GM03348 (cell line): ENCODE data around the gene PARP12.
A peak's percentile ranks its signal among the peaks of the same experiment; 100 is the strongest.

Experiments used
- DNase-seq: peaks from one replicate; pipeline ENCODE4 v3.0.0; 2012; ENCODE audit warnings: low spot score

Gene PARP12

GRCh38 chr7:140035400-140036223 lies 27.1 kb downstream of the PARP12 start:
- peak; percentile 70 for DNase-seq

DNA sequence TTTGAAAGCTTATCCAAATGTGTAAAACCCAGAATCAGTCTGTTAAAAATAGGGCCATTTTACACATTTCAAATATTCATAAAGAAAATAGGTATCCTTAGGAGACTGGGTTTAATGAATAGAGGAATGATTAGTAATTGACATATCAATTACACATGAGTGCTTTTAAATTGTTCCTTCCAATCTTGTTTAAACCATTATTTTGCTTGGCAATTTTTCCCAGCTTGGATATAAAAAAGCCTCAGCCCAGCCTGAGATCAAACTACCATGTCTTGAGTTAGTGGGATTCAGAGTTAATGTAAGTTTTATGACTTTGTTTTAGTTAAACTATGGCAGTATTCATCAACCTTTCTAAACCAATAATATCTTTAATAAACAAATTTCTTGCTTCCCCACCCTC lies 28.3 kb downstream of the PARP12 start:
- no peak for DNase-seq

DNA sequence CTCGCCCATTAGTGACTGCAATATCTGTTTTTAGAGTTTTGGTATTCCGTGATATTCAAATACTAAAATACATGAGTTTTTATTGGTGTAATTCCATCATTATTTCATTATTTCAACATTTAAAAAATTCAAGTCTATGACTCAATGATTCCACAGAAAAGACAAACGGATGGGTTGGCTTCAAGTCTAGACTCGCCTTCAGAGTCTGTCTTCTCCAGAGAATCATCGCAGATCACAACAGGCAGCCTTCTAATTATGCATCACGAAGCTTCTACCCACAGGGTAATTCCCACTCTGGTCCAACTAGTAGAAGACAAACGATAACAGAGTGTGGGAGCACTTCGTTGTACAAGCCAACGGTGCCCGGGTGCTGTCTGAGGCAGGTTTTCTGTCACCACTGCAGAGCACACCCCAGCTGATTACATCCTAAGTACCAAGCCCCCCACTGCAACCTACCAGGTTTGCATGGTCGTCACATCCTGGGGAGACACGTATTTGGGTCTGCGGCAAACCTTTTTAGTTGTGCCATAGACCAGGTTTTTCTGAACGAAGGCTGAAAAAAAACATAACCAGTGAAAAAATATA lies 28.9 kb downstream of the PARP12 start:
- no peak for DNase-seq

GRCh38 chr7:140033036-140033435 lies 29.7 kb downstream of the PARP12 start:
- no peak for DNase-seq

GRCh38 chr7:140031364-140031763 lies 31.4 kb downstream of the PARP12 start:
- DNase-seq = no peak

DNA sequence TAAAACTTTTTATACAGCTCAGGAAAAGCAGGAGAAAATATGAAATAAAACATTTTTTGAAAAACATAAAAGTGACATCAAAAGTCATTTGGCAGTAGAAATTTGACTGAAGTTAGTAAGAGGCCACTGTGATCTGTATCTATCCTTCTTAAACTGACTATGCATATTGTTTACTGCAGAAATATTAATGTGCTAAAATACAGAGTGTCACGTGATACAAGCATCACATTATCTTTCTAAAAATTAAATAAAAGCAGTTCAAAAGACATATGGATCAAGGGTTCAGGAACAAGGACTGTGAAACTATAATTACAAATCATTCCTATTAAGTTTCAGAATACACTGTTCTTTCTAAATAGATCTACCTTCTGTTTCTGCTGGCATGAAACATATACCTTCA lies 33.7 kb downstream of the PARP12 start:
- DNase-seq = no peak

GRCh38 chr7:140028311-140028710 lies 34.4 kb downstream of the PARP12 start:
- DNase-seq = no peak

DNA sequence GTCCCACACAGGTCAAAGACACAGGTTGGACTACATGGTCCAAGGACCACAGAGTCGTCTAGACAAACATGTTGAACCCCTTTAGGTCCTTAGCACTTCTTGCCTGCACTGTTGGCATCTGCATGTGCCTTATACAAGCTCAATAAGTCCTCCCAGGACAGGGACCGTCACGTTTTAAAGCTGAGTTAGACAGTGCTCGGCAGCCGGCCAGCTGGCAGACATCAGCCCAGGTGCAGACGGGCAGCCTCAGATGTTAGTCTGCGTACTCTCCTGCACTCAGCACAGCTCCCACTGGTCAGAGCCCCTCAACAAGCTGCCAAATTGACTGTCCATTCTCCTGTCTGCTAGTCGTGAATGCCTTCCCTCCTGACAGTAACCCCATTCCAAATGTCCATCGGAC lies 34.9 kb downstream of the PARP12 start:
- no peak for DNase-seq

- no peak for DNase-seq
Observed at GRCh38 chr7:140026935-140027334, 35.8 kb downstream of the PARP12 start.

DNA sequence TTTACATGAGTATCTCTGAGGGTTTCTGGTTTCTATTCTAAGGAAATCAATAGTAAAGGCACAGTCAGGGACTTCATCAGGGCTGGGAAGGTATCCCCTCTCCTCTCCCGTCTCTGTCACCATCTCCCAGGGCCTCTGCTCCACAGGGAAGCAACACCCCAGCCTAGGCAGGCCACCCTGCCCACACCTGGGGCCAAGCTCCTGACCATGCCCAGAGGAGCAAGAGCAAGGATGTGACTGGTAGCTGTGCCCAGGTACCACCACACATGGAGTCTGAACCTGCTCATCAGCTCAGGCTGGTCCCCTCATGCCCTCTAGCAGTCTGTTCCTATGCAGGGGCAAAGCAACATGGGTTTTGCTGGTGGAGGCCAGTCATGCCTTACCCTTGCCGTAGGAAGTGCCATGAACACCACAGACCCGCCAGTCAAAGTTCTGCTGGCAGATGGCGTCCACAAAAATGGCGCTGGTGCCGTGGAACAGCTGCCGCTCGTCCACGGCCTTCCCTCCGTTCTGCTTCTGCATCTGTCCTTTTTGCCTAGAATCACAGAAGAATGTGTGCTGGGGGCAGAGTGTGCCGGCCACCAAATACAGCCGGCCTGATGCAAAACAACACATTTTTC lies 36.8 kb downstream of the PARP12 start:
- DNase-seq = no peak

DNA sequence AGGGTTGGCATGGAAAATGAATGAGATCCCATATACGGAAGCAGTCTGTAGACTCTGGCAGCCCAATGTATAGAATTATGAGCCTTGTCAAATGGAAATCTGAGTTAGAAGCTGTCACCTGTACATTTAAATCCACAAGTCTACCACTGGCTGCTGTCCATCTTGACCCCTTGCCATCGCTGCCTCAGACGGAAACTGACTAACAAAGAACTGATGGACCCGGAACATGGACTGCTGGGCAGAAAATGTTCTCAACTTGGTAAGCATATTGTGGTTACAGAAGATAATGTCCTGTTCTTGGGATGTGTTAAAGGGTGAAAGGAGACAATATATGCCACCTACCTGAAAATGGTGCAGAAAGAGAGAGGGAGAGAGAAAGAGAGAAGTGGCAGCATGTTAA lies 37.5 kb downstream of the PARP12 start:
- no peak for DNase-seq

DNA sequence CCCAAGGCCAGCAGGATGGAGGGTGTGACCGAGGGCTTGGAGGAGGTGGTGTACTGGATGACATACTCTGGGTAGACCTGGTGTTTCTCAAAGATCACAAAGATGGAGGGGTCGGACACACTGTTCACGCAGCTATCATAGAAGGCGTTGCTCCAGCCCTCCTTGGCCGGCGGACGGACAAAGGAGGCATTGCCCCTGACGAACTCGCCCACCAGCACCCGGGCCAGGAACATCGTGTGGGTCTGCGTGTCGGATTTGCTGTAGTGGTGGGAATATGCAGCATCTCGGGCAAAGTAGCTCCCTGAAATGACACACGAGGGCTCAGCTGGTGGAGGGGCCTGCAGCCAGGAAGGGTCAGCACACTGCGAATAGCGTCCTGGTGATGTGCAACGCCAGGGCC lies 38.2 kb downstream of the PARP12 start:
- no peak for DNase-seq

- DNase-seq = no peak
Observed at GRCh38 chr7:140023728-140024127, 39.0 kb downstream of the PARP12 start.

GRCh38 chr7:140022582-140023211 lies 40.1 kb downstream of the PARP12 start:
- DNase-seq = no peak

DNA sequence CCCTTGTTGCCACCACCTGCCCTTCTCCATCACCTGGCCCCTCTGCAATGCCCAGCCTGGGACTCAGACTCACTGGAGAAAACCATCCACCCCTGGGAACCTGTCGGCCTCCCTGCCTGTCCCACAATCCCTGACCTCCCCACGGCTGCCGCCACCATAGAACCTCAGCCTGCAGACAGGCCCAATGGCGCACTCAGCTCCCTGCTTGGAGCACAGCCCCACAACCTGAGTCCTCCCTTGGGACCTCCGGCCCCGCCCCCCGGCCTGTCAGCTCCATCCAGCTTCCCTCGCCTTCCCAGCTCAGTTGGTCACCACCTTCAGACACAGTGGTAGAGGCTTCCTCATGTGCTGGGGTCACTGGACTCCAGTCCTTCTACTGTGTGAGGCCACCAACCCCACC lies 41.1 kb downstream of the PARP12 start:
- DNase-seq = no peak

- DNase-seq = no peak
Observed at GRCh38 chr7:140019606-140020005, 43.1 kb downstream of the PARP12 start.

- DNase-seq = peak; percentile 32
Observed at GRCh38 chr7:140019172-140019571, 43.6 kb downstream of the PARP12 start.

DNA sequence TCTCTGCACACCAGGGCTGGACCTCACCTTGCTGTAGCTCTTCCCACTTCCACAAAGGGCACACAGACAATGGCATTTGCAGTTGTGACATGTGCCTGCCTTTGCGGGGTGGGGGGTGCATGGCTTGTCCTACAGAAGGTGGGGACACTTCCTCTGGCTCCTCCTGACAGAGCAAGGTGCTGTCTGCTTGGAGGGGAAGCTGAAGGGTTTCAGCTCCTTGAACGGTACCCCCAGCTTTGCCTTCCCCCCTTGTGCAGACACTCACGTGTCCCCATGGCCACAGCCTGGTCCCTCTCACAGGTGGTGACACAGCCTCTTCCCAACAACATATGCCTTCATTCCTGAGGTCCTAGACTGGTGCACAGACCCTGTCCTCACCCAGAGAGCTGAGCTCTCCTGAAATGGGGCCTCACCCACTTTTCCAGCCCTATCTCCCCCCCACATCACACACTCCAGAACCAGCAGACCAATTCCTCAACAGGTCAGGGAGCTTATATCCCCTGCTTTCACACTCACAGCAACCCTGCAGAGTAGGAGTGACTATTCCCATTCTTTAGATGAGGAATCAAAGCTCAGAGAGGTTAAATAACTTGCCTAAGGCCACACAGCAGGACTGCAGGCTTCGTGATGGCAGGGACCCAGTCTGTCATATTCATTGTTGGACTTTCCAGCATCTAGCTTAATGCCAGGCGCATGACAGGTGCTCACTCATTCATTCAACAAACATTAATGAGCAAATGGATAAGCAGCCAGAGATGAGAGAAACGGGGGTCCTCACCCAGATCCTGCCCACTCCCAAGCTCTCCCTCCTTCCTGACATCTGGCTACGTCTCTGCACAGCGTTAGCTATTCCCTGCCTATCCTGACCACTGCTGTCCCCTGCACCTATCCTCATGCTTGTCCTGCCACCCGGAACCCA lies 44.4 kb downstream of the PARP12 start:
- no peak for DNase-seq

GRCh38 chr7:140017543-140017942 lies 45.2 kb downstream of the PARP12 start:
- DNase-seq = no peak

- no peak for DNase-seq
Observed at GRCh38 chr7:140017034-140017433, 45.7 kb downstream of the PARP12 start.

DNA sequence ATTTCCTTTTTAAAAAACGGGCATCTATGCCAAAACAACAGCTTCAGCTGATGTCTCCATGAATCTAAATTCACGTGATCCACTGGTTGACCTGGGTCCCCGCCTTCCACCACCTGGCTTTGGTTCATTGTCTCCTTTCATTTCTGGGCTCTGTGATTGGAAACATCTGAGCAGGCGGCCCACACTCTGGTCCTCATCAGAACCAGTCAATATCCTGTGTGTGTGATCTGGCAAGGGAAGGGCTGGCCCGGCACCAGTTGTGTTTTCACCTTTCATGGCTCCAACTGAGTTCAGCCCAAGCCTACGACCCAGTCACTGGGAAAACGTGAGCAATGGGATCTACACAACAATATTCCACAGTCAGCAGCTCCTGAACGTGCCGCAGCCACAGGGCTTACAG lies 46.2 kb downstream of the PARP12 start:
- DNase-seq = no peak

- no peak for DNase-seq
Observed at GRCh38 chr7:140015471-140015970, 47.2 kb downstream of the PARP12 start.
